Measurements from ENCODE around the gene DKKL1. TPM values are rescaled to one million over a fixed set of nuclear protein-coding genes. Genes with fewer than 3 reads are reported as not detected.

DKKL1 gene
- total RNA-seq, 1 experiment from 2014 or later: 0.53 TPM

GRCh38 chr19:49421878-49422202 lies 58.2 kb downstream of the DKKL1 start:
- DNase-seq (ENCODE audit: low spot score): no peak

DNA sequence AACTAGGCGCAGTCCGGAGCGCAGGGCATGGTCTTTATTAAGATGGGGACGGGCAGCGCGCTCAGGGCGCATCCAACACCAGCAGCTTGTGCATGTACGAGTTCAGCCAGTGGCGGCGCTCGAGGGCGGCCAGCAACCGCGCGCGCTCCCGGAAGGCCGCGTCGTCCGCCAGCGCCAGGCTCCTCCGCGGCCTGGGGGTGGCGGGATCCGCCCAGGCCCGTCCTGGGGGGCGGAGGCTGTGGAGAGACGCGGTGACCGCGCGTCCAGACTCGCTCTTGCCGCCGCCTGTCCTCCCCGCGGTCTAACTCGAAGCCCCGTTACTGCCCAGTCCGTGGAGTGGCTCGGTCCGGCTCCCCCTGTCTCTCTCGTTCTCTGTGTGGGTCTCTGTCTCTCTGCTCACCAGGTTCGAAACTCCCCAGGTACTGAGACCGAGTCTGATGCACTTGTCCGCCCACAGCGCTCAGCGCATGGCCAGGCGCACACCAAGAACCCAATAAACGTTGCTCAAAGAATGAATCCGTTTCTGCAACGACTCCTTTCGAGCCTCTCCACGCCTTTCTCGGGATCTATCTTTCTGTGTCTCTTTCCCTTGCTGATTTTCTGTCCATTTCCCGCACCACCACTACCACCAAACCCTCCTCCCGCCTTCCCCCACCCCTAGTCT lies 58.9 kb downstream of the DKKL1 start:
- no peak for DNase-seq (ENCODE audit: low spot score)

- DNase-seq (ENCODE audit: low spot score): no peak
Observed at GRCh38 chr19:49423071-49423984, 59.7 kb downstream of the DKKL1 start, which contains the start of gene PTH2. Gene PTH2 (minus strand): TSS chr19:49423441. CDS start chr19:49423339, 102 bp downstream.

GRCh38 chr19:49423985-49424303 lies 60.3 kb downstream of the DKKL1 start:
- DNase-seq (ENCODE audit: low spot score): no peak

Other genes with a start within 250 kb of the DKKL1 start
- gene LIN7B, start 249.5 kb upstream of the DKKL1 start, total RNA-seq (2014; rRNA removed; shearing (Covaris generic)): 12.0 and 19.9 TPM in 2 replicates
- gene C19orf73, start 244.7 kb upstream of the DKKL1 start, total RNA-seq (2014; rRNA removed; shearing (Covaris generic)): 5.9 and 6.0 TPM in 2 replicates
- gene PPFIA3, start 244.3 kb upstream of the DKKL1 start, total RNA-seq (2014; rRNA removed; shearing (Covaris generic)): 22.9 and 30.1 TPM in 2 replicates
- 0.08 TPM in 1 of 2 replicates, not detected in the other for gene HRC, start 208.5 kb upstream of the DKKL1 start, total RNA-seq (2014; rRNA removed; shearing (Covaris generic))
- 28.7 and 33.7 TPM in 2 replicates for gene TRPM4, start 206.1 kb upstream of the DKKL1 start, total RNA-seq (2014; rRNA removed; shearing (Covaris generic))
- 0.26 TPM in 1 of 2 replicates, not detected in the other for gene SLC6A16, start 38.7 kb upstream of the DKKL1 start, total RNA-seq (2014; rRNA removed; shearing (Covaris generic))
- not detected in 2 replicates for gene CD37, start 28.5 kb upstream of the DKKL1 start, total RNA-seq (2014; rRNA removed; shearing (Covaris generic))
- gene TEAD2, start 1.5 kb upstream of the DKKL1 start, total RNA-seq (2014; rRNA removed; shearing (Covaris generic)): 27.2 and 28.6 TPM in 2 replicates
- not detected in 2 replicates for gene KASH5, start 24.4 kb downstream of the DKKL1 start, total RNA-seq (2014; rRNA removed; shearing (Covaris generic))
- gene PTH2, start 59.6 kb downstream of the DKKL1 start, total RNA-seq (2014; rRNA removed; shearing (Covaris generic)): not detected in 2 replicates
- gene GFY, start 61.5 kb downstream of the DKKL1 start, total RNA-seq (2014; rRNA removed; shearing (Covaris generic)): not detected in 2 replicates
- 0.13 and 0.18 TPM in 2 replicates for gene SLC17A7, start 77.7 kb downstream of the DKKL1 start, total RNA-seq (2014; rRNA removed; shearing (Covaris generic))
- 337 and 351 TPM in 2 replicates for gene PIH1D1, start 87.9 kb downstream of the DKKL1 start, total RNA-seq (2014; rRNA removed; shearing (Covaris generic))
- 214 and 224 TPM in 2 replicates for gene ALDH16A1, start 89.3 kb downstream of the DKKL1 start, total RNA-seq (2014; rRNA removed; shearing (Covaris generic))
- 1.6 and 2.1 TPM in 2 replicates for gene FLT3LG, start 110.3 kb downstream of the DKKL1 start, total RNA-seq (2014; rRNA removed; shearing (Covaris generic))
- gene RPL13A, start 123.7 kb downstream of the DKKL1 start, total RNA-seq (2014; rRNA removed; shearing (Covaris generic)): 7,406 and 7,983 TPM in 2 replicates
- gene RPS11, start 132.6 kb downstream of the DKKL1 start, total RNA-seq (2014; rRNA removed; shearing (Covaris generic)): 5,724 and 5,984 TPM in 2 replicates
- gene FCGRT, start 148.8 kb downstream of the DKKL1 start, total RNA-seq (2014; rRNA removed; shearing (Covaris generic)): 150 and 176 TPM in 2 replicates
- 17.6 and 25.6 TPM in 2 replicates for gene RCN3, start 164.1 kb downstream of the DKKL1 start, total RNA-seq (2014; rRNA removed; shearing (Covaris generic))
- 247 and 262 TPM in 2 replicates for gene NOSIP, start 216.7 kb downstream of the DKKL1 start, total RNA-seq (2014; rRNA removed; shearing (Covaris generic))
- gene PRRG2, start 217.4 kb downstream of the DKKL1 start, total RNA-seq (2014; rRNA removed; shearing (Covaris generic)): 25.8 and 26.3 TPM in 2 replicates
- gene PRR12, start 227.3 kb downstream of the DKKL1 start, total RNA-seq (2014; rRNA removed; shearing (Covaris generic)): 15.0 and 15.3 TPM in 2 replicates

All from HT-29 (cell line).